ENCODE data around the gene ETV6. TPM values are rescaled to one million over a fixed set of nuclear protein-coding genes. Genes with fewer than 3 reads are reported as not detected.

Gene ETV6
- total and polyA plus RNA-seq, 9 of the 15 experiments (the other 6 are each of a cell fraction or from before 2014, with no cell fraction given), result 0.81 to 12.7 (median 4.1) TPM

DNA sequence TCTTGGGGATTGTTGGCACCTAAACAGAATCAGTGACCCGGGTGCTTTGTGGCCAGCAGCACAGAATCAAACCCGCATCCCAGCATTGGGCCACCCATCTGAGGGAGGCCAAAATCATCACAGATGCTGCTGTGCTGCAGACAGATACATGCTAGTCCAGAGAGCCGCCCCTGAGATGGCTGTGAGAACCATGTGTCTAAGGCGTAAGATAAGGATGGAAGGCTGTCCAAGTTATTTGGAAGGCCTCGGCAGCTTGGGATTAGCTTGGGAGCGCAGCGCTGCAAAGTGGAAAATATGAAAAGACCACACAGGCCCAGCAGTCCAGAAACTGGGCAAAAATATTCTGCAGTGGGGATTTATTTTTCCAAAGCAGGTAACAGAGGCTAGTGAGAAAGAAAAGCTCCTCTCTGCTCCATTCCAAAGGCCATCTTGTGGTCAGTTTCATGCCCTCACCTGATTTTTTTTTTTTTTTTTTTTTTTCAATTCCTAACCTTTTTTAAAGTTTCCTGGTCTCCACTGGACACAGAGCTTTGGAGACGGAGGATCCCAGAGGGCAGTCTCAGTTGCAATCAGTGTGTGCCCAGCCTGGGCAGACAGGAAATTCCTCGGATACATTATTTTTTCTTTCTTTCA is 242.4 kb downstream of the ETV6 start (continued):
- TF ChIP-seq ZNF318 (IDR thresholded peaks at IDR 0.05; ENCODE audit: borderline replicate concordance in 1 of 2, low read depth in 1 of 2) (no peak), ZNF384 (IDR thresholded peaks at IDR 0.05; ENCODE audit: low read depth, low read length) (peak; percentile 76), RBM17 (IDR thresholded peaks at IDR 0.05; ENCODE audit: borderline replicate concordance, low read depth, low read length) (no peak), RAD21 (CRISPR knock-in tag; conservative IDR thresholded peaks at IDR 0.05 in 1 of 2, IDR thresholded peaks at IDR 0.05 in 1 of 2) (0 out of 4 replicates have a peak, but pooled peaks of 1 of the 2 experiments have one; percentile 6)
